ENCODE measurements around the gene MOSPD3. TPM values are rescaled to one million over a fixed set of nuclear protein-coding genes. Genes with fewer than 3 reads are reported as not detected.

The MOSPD3 gene
- total RNA-seq, 4 donors from 2014 or later = 13.5 to 39.6 (median 18.4) TPM

- intact Hi-C loops (cut with DNase I; ENCODE audit: low total_unique reads) (no loop called here), in situ Hi-C loops (cut with MboI; ENCODE audit: low pct_ligation_motif_present in 1 of 4, low pct_unique_long_range_greater_than_20kb in 1 of 4, low sequenced_read_pairs in 3 of 4) (loop anchor here in 1 of 4 donors (25.0 kb wide), 1 partner anchor 112 kb away; the partner anchor contains the start of gene GIGYF1)
- DNase-seq = no peak
- TF ChIP-seq POLR2A (IDR thresholded peaks at IDR 0.05) = no peak
- no peak for TF ChIP-seq EP300 (IDR thresholded peaks at IDR 0.05; ENCODE audit: low read depth)
- TF ChIP-seq CTCF (IDR thresholded peaks at IDR 0.05) = no peak
- TF ChIP-seq POLR2AphosphoS5 (IDR thresholded peaks at IDR 0.05) = no peak
- Histone ChIP-seq H3K27ac (no peak overlapping the region), H3K27me3 (peaks cover 8% of the 10 kb centered on the region), H3K9me3 (no peaks in the 10 kb centered on the region), H3K4me3 (no peak overlapping the region), H3K36me3 (peaks cover 0 to 36% (median 9%) of the 10 kb centered on the region in 4 donors), H3K4me1 (peaks cover 3 to 9% (median 6%) of the 10 kb centered on the region in 4 donors)
- 89% methylated on average over 14 of the region's 14 CpGs; no CpG with 5 or more reads in 1 of the 2 donors for WGBS, 2 donors (ENCODE audit: low coverage in 1 of 2)
These were observed 37.1 kb upstream of the MOSPD3 start for GRCh38 chr7:100575206-100575631.

GRCh38 chr7:100575746-100576383, 36.5 kb upstream of the MOSPD3 start:
- peaks cover 0 to 37% (median 10%) of the 10 kb centered on the region in 4 donors for H3K36me3 ChIP-seq
- no peak for TF ChIP-seq CTCF (IDR thresholded peaks at IDR 0.05)
- no peak for TF ChIP-seq EP300 (IDR thresholded peaks at IDR 0.05; ENCODE audit: low read depth)
- TF ChIP-seq POLR2A (IDR thresholded peaks at IDR 0.05) = no peak
- TF ChIP-seq POLR2AphosphoS5 (IDR thresholded peaks at IDR 0.05) = no peak
- intact Hi-C loops (cut with DNase I; ENCODE audit: low total_unique reads) = no loop called here
- peaks cover 6% of the 10 kb centered on the region for H3K27me3 ChIP-seq
- no peak overlapping the region for H3K4me3 ChIP-seq
- H3K4me1 ChIP-seq = peaks cover 0 to 4% (median 1%) of the 10 kb centered on the region in 4 donors
- in situ Hi-C loops (cut with MboI; ENCODE audit: low pct_ligation_motif_present in 1 of 4, low pct_unique_long_range_greater_than_20kb in 1 of 4, low sequenced_read_pairs in 3 of 4) = loop anchor here in 1 of 4 donors (25.0 kb wide), 1 partner anchor 111 kb away; the partner anchor contains the start of gene GIGYF1
- H3K27ac ChIP-seq = no peak overlapping the region
- DNase-seq = no peak
- H3K9me3 ChIP-seq = no peaks in the 10 kb centered on the region
- 92% methylated on average over 17 of the region's 17 CpGs; no CpG with 5 or more reads in 1 of the 2 donors for WGBS, 2 donors (ENCODE audit: low coverage in 1 of 2)

- 94% methylated on average over 13 of the region's 13 CpGs; no CpG with 5 or more reads in 1 of the 2 donors for WGBS, 2 donors (ENCODE audit: low coverage in 1 of 2)
- Histone ChIP-seq H3K4me1 (no peaks in the 10 kb centered on the region), H3K27ac (no peak overlapping the region), H3K9me3 (no peaks in the 10 kb centered on the region), H3K4me3 (no peak overlapping the region), H3K27me3 (peaks cover 3% of the 10 kb centered on the region), H3K36me3 (peaks cover 0 to 43% (median 13%) of the 10 kb centered on the region in 4 donors)
- TF ChIP-seq POLR2A (IDR thresholded peaks at IDR 0.05) (no peak), CTCF (IDR thresholded peaks at IDR 0.05) (no peak), POLR2AphosphoS5 (IDR thresholded peaks at IDR 0.05) (no peak), EP300 (IDR thresholded peaks at IDR 0.05; ENCODE audit: low read depth) (no peak)
- intact Hi-C loops (cut with DNase I; ENCODE audit: low total_unique reads) = no loop called here
- no peak for DNase-seq
- in situ Hi-C loops (cut with MboI; ENCODE audit: low pct_ligation_motif_present in 1 of 4, low pct_unique_long_range_greater_than_20kb in 1 of 4, low sequenced_read_pairs in 3 of 4) = loop anchor here in 1 of 4 donors (25.0 kb wide), 1 partner anchor 111 kb away; the partner anchor contains the start of gene GIGYF1
These were observed 35.9 kb upstream of the MOSPD3 start for GRCh38 chr7:100576384-100576993.

- in situ Hi-C loops (cut with MboI; ENCODE audit: low pct_ligation_motif_present in 1 of 4, low pct_unique_long_range_greater_than_20kb in 1 of 4, low sequenced_read_pairs in 3 of 4) = loop anchor here in 1 of 4 donors (25.0 kb wide), 1 partner anchor 110 kb away; the partner anchor contains the start of gene GIGYF1
- WGBS, 2 donors (ENCODE audit: low coverage in 1 of 2) = 90% methylated on average over 11 of the region's 24 CpGs; no CpG with 5 or more reads in 1 of the 2 donors
- DNase-seq = no peak
- no peaks in the 10 kb centered on the region for H3K27me3 ChIP-seq
- peaks cover 0 to 49% (median 16%) of the 10 kb centered on the region in 4 donors for H3K36me3 ChIP-seq
- no peak overlapping the region for H3K4me3 ChIP-seq
- TF ChIP-seq POLR2AphosphoS5 (IDR thresholded peaks at IDR 0.05) (no peak), POLR2A (IDR thresholded peaks at IDR 0.05) (no peak), CTCF (IDR thresholded peaks at IDR 0.05) (no peak), EP300 (IDR thresholded peaks at IDR 0.05; ENCODE audit: low read depth) (no peak)
- intact Hi-C loops (cut with DNase I; ENCODE audit: low total_unique reads) = no loop called here
- H3K9me3 ChIP-seq = no peaks in the 10 kb centered on the region
- no peaks in the 10 kb centered on the region for H3K4me1 ChIP-seq
- no peak overlapping the region for H3K27ac ChIP-seq
These were observed 35.2 kb upstream of the MOSPD3 start for GRCh38 chr7:100577103-100577502.
